ENCODE data around the gene SCFD2.

The SCFD2 gene

DNA sequence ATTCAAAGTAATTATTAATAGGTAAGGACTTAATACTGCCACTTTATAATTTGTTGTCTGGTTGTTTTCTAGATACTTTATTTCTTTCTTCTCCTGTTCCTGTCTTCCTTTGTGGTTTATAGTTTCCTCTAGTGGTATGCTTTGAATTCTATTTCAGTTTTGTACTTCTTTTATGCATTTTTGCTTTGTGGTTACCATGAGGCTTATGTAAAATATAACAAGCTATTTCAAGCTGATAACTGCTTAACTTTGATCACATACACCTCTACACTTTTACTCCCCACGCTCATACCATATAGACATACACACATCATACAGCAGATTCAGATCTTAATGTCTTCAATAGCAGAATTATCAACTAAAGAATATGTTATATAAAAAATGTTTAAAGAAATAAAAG is 192.3 kb downstream of the SCFD2 start:
- TF ChIP-seq FOXP2 (optimal IDR thresholded peaks at IDR 0.05; ENCODE audit: borderline replicate concordance, extremely low read depth, extremely low read length, insufficient read depth) (no peak), POLR2AphosphoS5 (IDR thresholded peaks at IDR 0.05; ENCODE audit: low read depth, low read length) (no peak), SIN3A (IDR thresholded peaks at IDR 0.05; ENCODE audit: borderline replicate concordance, insufficient read depth, low read length) (no peak)

GRCh38 chr4:53171797-53172196 is 194.1 kb downstream of the SCFD2 start:
- TF ChIP-seq REST (IDR thresholded peaks at IDR 0.05; ENCODE audit: insufficient read depth in 1 of 2, low read depth in 2 of 2, low read length in 2 of 2) (no peak), FOXP2 (optimal IDR thresholded peaks at IDR 0.05; ENCODE audit: borderline replicate concordance, extremely low read depth, extremely low read length, insufficient read depth) (no peak), TAF1 (IDR thresholded peaks at IDR 0.05; ENCODE audit: borderline replicate concordance, insufficient read depth, low read length) (no peak), POLR2AphosphoS5 (IDR thresholded peaks at IDR 0.05; ENCODE audit: low read depth, low read length) (no peak), SIN3A (IDR thresholded peaks at IDR 0.05; ENCODE audit: borderline replicate concordance, insufficient read depth, low read length) (no peak)

GRCh38 chr4:53169695-53170617 is 195.9 kb downstream of the SCFD2 start:
- no peak for TF ChIP-seq FOXP2 (optimal IDR thresholded peaks at IDR 0.05; ENCODE audit: borderline replicate concordance, extremely low read depth, extremely low read length, insufficient read depth)

DNA sequence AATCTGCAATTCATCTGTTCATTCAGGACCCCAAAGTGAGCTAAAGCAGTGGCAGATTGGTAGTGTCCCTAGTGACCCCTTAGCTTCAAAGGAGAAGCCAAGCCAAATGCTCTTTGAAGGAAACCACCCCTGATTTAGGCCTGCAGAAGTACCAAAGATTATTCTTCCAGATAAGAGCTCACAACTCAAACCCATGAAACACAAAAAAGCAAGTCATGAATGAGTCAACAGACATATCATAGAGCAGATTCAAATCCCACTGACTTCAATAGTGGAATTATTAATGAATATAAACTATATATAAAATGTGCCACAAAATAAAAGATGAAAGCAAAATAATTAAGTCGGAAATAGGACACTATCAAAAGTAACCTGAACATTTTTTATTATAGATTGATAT is 197.6 kb downstream of the SCFD2 start:
- TF ChIP-seq TAF1 (IDR thresholded peaks at IDR 0.05; ENCODE audit: borderline replicate concordance, insufficient read depth, low read length) = no peak
- TF ChIP-seq POLR2AphosphoS5 (IDR thresholded peaks at IDR 0.05; ENCODE audit: low read depth, low read length) = no peak
- TF ChIP-seq REST (IDR thresholded peaks at IDR 0.05; ENCODE audit: insufficient read depth in 1 of 2, low read depth in 2 of 2, low read length in 2 of 2) = no peak
- TF ChIP-seq SIN3A (IDR thresholded peaks at IDR 0.05; ENCODE audit: borderline replicate concordance, insufficient read depth, low read length) = no peak
- TF ChIP-seq FOXP2 (optimal IDR thresholded peaks at IDR 0.05; ENCODE audit: borderline replicate concordance, extremely low read depth, extremely low read length, insufficient read depth) = no peak

GRCh38 chr4:53162969-53163368 is 202.9 kb downstream of the SCFD2 start:
- TF ChIP-seq SIN3A (IDR thresholded peaks at IDR 0.05; ENCODE audit: borderline replicate concordance, insufficient read depth, low read length) (no peak), TAF1 (IDR thresholded peaks at IDR 0.05; ENCODE audit: borderline replicate concordance, insufficient read depth, low read length) (no peak), REST (IDR thresholded peaks at IDR 0.05; ENCODE audit: insufficient read depth in 1 of 2, low read depth in 2 of 2, low read length in 2 of 2) (no peak), POLR2AphosphoS5 (IDR thresholded peaks at IDR 0.05; ENCODE audit: low read depth, low read length) (no peak), FOXP2 (optimal IDR thresholded peaks at IDR 0.05; ENCODE audit: borderline replicate concordance, extremely low read depth, extremely low read length, insufficient read depth) (no peak)

DNA sequence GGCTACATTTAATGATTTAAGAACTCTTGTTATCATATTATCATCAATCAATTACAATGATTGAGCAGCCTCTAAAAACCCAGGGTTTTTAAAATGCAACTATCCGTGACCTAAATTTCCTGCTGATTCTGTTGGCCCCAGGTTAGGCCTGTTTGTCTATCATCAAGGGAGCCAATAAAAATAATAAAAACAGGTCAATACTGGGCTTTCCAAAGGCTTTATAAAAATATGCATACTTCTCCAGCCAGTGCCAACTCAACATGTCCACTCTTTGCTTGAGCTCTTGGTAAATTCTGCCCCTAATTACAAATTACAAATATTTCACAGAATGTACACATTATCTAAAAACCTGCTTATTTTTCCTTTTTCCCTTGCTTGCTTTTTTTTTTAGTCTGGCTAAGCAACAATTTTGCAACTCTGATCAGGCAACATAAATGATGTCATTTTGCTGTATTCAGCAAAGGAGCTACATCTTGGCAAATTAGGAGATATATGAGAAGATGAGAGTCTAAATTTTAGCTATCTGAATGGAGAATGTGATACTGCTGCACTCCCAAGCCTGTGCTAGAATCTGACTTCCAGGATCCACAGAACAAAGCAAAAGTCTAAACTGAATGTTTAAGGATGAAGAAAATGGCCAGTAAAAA is 204.0 kb downstream of the SCFD2 start:
- TF ChIP-seq REST (IDR thresholded peaks at IDR 0.05; ENCODE audit: insufficient read depth in 1 of 2, low read depth in 2 of 2, low read length in 2 of 2) (no peak), TAF1 (IDR thresholded peaks at IDR 0.05; ENCODE audit: borderline replicate concordance, insufficient read depth, low read length) (no peak), FOXP2 (optimal IDR thresholded peaks at IDR 0.05; ENCODE audit: borderline replicate concordance, extremely low read depth, extremely low read length, insufficient read depth) (no peak), POLR2AphosphoS5 (IDR thresholded peaks at IDR 0.05; ENCODE audit: low read depth, low read length) (no peak), SIN3A (IDR thresholded peaks at IDR 0.05; ENCODE audit: borderline replicate concordance, insufficient read depth, low read length) (no peak)

All from PFSK-1 (cell line).